DMS153 treated with DMSO at 0.1 percent for 48 hours (cell line): ENCODE data around the gene METTL18.
"Not testable (repeated sequence)": the region's sequence is repeated elsewhere in the genome, so short reads cannot be mapped to it uniquely, and the experiment has no call there.

Experiments used
- DNase-seq: peaks from one replicate; lab custom pipeline; 2025; ENCODE audit not compliant: unreplicated experiment; lab: John Stamatoyannopoulos, UW

The METTL18 gene

DNA sequence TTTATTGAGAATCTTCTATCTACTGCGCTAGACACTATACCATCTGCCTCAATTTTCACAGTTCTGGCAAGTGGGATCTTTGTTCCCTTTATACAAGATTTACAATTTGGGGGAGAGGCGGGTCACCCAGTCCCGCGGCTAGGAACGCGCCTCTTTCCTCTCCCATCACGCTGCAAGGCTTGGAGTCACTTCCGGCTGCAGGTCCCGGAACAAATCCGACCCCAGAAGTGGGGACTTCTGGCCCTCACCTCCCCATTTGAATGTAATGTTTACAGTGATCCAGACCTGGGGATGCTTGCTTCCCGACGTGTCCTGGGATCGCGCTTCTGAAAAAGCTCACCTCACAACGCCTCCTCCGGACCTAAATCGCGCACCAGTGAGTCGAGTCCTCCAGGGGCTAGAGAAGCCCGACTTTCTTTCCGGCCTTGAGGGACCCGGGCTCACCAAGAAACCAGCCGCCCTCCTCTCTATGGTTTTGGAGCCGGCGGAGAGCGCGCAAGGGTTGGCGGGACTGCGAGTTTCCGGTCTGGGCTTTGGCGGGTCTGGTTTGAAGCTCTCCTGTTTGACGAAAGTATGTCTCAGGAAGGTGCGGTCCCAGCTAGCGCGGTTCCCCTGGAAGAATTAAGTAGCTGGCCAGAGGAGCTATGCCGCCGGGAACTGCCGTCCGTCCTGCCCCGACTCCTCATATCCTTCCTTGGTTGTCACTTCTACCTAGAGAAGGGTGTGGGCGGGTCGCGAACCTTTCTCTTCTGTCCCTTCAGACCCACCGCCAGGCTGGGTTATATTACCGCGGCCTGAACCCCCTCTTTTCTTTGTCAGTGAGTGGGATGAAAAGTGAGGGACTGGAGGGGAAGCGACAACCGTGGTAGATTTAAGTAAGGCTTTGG lies at the start of gene METTL18:
METTL18 (minus strand) TSS at position 378 of the 887 bp plus-strand sequence. CDS start 1,212 bp downstream, outside the sequence.
- peak; percentile 96 for DNase-seq

DNA sequence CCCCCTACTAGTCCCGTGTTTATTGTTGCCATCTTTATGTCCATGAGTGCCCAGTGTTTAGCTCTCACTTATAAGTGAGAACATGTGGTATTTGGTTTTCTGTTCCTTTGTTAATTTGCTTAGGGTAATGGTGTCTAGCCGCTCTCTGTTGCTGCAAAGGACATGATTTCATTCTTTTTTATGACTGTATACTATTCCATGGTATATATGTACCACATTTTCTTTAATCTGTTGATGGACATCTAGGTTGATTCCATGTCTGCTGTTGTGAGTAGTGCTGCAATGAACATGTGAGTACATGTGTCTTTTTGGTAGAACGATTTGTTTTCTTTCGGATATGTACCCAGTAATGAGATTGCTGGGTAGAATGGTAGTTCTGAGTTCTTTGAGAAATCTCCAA lies 44.2 kb upstream of the METTL18 start:
- no peak for DNase-seq

DNA sequence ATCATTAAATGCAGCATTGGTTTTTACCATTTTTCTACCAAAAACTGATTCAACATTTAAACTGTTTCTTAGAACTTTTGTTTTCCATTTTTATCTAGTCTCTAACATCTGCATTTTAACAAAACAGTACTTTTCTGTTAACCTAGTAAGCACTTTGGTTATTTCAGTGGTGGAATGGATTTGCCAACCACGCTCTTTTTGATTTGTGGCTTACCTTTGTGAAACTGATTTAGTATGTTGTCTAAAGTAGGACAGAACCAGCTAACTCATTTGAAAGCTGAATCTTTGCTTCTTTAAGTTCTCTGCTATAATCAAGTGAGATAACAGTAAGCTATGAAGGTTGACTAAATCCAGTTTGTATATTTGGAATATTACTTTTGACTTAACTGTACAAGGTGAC lies 41.5 kb upstream of the METTL18 start:
- DNase-seq: no peak

DNA sequence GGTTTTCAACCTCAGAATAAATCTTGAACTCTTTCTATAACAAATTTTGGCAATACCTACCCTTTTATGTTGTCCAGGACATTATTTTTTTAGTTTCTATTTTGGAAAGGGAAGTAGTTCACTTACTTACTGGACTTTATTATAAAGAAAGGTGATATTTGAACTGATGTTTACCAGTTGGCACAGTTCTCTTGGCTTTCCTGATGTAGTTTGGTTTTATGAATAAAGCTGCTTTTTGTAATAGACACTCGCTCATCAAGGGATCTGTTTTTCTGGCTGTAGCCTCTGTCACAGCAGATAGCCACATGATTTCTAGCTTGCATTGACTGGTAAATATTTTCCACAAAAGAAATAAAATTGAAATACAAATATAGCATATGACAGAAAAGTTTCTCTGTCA lies 40.9 kb upstream of the METTL18 start:
- DNase-seq: no peak

DNA sequence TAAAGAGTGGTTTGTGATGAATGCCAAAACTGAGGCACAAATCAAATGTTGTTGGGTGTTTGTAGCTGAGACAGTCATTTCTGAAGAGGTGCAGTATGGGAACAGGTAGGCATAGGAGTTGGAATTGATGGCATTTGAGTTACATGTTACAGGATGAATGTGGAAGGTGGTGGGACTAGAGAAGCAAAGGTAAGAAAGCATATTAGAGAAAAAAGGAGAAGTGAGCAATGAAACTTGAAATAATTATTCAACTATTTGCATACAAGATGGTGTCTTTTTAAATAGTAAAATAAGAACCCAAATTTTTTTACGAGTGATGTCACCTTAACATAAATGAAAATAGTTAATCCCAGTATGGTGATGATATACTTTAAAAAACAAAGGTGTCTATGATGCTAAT lies 40.2 kb upstream of the METTL18 start:
- no peak for DNase-seq

DNA sequence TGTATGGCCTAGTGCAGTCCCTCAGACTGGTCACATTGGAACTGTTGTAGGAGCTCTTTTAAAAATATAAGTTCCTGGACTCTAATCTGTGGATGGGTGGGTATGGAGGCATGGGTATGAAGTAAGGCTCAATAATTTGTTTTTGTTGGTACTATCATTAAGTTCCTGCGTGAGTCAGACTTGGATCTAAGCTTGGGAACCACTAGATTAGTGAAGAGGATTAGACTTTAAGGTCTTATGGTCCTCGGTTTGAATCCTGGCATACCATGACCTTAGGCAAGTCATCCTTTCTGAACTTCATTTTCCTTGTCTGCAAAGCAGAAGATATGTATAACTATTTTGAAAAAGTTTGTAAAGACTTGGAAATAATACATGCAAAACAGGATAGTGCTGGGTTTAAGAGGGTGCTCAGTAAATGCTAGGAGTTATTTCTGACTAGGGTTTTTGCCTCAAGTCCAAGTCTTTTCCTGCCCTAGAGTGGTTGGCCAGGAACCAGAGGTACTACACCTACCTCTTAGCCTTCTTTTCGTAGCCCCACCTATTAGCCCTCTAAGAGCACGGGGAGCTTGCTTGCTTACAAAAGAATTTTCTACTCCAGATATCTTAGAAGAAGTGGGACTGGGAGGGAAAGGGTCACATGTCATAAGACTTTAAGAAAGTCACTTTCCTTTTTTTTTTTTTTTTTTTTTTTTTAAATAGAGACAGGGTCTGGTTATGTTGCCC lies 38.6 kb upstream of the METTL18 start:
- no peak for DNase-seq

DNA sequence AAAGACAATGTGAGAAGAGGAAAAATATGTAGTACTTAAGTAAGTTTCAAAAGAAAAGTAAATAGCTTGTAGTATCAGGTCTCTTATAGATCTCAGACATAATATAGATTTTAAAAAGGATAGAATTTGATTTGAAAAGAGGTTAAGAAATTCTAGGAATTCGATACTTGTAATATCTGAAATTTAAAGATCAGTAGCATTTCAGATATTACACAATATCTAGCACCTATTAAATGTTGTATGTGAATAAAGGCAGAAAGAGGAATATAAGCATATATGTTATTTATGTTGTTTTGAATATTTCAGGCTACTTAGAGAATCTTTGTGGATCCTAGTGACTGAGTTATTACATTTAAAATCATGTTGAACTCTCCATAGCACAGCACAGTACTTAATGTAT lies 35.0 kb upstream of the METTL18 start:
- DNase-seq: no peak

DNA sequence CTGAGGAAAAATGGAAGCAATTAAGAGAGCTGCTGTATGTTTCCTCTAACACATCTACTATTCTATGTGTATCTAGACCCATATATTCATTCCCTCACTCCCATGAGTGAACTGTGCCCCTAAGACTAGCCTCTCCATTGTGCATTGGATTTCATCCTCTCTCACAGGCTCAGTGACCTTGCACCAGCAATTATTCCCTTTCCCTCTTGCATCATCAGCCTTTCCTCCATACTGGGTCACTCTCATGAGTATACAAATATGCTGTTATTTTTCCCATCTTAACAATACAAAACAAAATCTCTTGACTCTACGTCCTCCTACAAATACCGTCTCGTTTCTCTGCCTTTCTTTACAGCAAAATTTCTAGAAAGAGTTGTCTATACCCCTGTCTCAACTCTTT lies 29.4 kb upstream of the METTL18 start:
- DNase-seq: no peak

DNA sequence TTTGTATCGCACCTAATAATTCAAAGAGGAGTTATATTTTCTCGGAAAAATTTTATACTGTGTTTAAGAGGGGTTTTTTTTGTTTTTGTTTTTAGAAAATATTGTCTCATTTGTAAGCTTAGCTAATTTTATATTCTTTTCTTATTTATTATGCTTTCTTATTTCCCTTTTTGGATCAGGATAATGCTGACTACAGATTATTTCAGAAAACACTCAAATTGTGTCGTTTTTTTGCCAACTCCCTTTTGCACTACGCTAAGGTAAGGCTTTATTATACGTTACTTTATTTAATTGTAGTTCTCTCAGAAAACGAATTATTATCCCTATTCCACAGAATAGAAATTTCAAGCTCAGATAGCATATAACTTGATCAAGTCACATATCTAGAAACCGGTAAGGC lies 26.8 kb upstream of the METTL18 start:
- DNase-seq: no peak

DNA sequence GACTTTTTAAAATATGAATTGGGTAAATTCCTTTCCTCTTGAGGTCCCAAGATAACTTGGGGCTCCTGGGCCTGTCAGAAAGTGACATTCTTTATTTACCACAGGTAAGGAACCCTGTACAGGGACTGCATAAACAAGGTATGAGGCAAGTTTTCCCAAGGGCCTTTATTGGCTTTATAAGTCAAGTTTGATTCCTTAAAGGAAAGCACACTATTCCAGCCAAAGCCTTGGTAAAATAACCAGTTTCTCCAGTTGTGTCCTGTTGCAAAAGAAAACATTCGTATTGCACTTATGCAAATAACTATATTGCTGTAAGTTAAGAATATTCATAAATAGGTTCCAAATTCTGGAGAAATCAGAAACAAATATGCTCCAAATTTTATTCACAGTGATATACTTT lies 21.9 kb upstream of the METTL18 start:
- DNase-seq: no peak

DNA sequence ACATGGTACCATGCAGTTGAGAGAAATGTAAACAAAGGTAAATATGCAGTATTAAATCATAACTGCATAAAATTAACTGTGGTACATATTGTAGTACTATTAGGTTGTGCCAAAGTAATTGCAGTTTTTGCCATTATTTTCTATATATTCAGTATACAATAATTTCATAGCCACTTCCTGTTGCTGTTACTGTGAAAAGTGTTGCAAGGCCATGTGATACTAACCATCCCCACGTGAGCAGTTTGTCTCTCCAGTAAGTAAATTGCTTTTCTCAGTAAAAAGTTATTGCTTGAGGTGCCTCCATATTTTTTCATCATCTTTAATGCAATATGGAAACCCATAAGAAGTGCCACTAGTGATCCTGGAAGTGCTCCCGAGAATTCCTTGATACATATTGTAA lies 19.6 kb upstream of the METTL18 start:
- no peak for DNase-seq

DNA sequence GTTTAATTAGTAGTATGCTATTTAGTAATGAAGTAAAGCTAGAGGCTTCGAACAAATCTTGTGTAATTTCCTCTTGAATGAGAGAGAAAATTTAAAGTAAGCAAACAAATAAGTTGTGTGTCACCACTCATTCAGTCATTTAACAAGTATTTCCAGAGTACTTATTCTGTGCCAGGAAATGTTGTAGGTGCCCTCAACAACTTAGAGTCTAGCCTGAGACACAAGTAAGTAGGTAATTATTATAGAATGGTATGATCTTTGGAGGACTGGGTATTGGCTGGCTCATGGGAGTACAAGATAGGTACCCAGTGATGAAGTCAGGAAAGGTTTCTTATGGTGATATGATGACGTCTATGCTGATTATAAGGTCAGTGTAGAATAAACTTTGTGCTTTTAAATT lies 17.4 kb upstream of the METTL18 start:
- no peak for DNase-seq

DNA sequence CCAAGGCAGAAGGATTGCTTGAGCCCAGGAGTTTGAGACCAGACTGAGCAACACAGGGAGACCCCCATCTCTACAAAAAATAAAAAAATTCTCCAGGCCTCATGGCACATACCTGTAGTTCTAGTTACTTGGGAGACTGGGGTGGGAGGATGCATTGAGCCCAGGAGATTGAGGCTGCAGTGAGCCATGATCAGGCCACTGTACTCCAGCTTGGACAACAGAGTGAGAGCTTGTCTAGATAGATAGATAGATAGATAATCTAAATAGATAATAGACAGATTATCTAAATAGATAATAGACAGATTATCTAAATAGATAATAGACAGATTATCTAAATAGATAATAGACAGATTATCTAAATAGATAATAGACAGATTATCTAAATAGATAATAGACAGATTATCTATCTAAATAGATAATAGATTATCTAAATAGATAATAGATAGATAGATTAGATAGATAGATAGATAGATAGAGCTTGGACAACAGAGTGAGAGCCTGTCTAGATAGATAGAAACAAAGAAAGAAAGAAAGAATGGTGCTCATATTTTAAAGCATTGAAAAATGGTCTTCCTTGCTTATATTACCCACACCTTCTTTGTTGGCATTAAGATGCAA lies 16.8 kb upstream of the METTL18 start:
- not testable (repeated sequence) for DNase-seq

DNA sequence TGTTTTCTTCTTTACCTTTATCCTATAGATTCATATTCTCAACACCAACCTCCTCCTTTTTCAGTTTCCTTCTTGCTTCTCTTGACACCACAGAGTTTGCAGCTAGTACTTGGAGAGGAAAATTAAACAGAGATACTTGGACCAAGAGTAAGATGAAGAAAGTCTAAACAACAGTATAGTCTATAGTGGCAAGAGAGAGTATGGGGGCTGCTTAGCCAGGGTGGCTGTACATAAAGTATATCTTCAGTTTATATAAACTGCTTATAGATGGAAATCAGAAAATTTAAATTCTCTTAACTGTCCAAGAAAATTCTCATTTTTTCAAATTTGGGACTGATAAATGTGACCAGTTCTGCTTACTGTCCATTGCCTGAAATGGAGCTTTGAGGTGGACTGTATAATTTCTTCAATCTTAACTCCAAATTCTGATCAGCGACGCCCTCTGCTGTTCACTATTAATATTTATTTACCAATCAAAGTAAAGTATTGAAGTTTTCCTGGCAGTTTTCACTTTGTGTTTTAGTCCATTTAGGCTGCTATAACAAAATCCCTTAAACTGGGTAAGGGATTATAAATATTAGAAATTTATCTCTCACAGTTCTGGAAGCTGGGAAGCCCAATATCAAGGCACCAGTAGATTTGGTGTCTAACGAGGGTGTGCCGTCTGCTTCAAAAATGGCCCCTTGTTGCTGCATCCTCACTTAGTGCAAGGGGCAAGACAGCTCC lies 14.8 kb upstream of the METTL18 start:
- DNase-seq: peak; percentile 59

DNA sequence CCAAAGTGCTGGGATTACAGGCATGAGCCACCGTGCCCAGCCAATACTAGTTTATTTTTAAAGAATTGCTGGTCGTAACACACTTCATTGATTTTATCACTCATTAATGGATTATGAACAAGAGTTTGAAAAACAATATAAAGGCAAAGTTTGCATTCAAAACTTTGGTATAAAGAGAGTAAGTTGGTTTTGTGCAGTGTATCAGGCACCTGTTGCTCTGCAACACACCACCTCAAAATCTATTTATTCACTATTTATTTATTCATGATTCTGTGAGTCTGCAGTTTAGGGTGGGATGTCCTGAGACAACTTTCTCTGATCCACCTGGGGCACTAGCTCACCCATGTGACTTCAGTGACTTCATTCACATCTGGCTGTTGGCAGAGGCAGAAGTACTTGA lies 10.2 kb upstream of the METTL18 start:
- no peak for DNase-seq

DNA sequence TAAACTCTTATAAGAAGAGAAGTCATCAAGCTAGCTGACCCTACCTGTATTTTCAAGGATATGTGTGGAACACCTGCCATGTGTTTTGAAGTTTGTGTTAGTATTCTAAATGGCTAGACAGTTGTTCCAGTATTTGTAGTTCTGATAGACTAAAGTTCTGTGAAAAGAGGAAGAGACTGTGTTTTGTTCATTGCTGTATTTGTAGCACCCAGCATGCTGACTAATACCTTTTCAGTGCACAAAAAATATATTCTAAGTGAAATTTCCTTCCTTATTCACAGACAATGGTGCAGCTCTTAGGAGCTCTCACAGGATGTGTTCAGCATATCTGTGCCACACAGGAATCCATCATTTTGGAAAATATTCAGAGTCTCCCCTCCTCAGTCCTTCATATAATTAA lies 8.2 kb upstream of the METTL18 start:
- no peak for DNase-seq

DNA sequence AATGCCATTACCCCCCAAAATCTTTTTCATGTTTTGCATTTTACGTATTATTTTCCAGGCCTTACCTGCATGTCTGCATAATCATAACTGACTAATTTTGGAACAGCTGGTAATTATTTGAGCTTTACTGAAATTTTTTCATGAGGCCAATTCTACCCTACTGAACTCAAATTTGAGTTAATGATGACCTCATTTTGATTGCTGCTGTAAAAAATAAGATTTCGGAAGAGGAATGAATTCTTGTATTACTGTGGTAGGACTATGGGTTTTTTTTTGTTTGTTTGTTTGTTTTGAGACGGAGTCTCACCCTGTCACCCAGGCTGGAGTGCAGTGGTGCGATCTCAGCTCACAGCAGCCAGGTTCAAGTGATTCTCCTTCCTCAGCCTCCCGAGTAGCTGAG lies 2.6 kb upstream of the METTL18 start:
- DNase-seq: no peak

DNA sequence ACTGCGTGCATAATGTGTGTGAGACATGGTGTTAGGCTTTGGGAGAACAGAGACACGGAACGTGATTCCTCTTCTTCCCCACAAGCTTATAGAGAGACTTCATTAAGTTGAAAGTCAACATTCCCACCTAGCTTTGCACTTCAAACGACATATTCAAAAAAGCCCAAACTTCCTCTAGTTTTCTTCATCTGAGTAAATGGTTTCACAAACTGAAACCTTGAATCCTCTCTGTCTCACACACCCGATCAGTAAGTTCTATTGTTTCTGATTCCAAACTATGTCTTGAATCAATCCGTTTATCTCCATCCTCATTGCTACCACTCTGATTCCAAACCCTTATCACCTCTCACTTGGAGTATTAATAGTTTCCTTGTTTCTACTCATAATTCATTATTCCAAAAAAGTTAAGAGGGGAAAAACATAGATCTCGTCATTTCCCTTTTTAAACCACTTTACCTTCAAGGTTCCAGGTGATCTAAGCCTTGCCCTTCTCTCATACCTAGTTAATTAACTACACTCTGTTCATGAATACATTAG lies 1.6 kb upstream of the METTL18 start:
- no peak for DNase-seq

DNA sequence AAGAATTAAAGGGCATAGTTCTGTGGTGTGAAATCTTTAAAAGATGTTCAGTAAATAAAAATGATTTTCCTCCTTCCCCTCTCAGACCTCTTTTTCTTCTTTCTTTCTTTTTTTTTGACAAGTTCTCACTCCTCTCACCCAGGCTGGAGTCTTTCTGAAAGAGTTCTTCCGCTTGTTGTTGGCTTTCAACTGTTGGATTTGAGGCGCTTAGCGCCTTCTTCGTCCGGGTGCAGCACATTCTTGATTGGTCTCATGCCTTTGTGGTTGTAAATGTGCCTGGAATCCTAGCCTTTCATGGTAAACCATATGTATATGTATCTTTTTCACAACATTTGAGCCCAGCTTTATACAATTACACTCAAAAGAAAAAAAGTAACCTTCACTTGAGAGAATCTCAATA lies 980 bp upstream of the METTL18 start:
- DNase-seq: no peak

DNA sequence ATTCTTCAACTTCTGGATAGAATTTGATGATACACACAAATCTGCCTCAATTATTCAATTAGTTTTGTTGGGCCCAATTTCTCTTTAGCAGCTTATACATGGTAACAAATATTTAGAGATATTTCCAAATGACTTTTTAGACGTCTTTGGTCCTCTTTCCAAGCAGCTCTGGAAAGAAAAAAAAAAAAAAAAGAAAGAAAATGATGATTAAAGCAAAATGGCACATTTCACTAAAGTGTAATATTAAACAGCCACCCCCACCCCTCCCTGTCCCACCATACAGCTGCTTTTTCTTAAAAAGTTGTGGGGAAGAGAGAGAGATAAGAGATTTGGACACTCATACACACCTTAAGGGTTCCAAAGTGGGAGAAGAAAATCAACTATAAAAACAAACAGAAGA lies 977 bp downstream of the METTL18 start:
- no peak for DNase-seq

DNA sequence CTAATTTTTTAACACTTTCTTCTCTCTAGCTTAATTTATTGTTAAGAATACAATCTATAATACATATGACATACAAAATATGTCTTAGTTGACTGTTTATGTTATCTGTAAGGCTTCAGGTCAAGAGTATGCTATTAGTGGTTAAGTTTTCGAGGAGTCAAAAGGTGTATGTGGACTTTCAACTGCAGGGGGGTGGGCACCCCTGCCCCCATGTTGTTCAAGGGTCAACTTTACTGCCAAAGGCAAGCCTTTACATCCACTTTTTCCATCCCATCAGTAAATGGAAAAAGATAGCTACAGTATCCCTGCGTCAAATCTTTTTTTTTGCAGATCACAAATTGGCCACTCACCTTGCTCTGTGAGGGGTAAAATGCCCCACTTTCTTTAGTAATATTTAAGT lies 6.3 kb downstream of the METTL18 start:
- DNase-seq: no peak
